ENCODE measurements around the gene VWF. TPM values are rescaled to one million over a fixed set of nuclear protein-coding genes. Genes with fewer than 3 reads are reported as not detected.

VWF gene
- total and polyA plus RNA-seq, 2 experiments from 2014 or later: 0.42 to 0.56 TPM

DNA sequence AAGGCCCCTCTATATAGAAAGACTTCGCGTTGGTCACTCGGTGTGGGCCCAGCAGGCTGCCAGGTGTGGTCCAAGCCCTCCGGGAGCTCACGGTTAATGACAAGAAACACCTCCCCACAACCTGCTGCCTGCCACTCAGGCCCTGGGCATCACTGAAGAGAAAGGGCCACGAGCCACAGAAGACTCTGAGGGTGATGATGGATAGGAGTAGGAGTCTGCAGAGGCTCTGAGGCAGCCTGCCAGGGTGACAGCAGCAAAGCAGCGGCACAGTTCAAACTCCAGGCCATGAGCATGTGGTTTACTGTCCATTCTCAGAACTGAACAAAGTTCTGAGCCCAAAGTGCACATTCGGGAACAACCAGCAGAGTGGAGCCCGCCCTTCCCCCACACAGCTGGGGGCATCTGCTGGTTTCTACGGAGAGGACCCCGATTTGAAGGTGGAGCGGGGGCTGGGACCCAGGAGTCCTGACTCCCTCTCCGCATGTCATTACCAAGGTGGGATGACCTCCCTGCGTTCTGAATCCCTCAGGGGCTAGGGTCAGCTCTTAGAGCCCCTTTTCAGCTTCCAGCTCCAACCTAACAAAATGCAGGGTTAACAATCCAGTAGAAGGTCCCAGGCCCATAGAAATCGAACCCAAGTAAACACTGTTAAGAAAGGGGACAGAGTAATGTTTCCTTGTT is 65.8 kb downstream of the VWF start:
- H3K27ac ChIP-seq (ENCODE audit: low read depth): no peak overlapping the region
- Mint-ChIP-seq H3K27me3 (ENCODE audit: insufficient read depth, low read depth, poor library complexity) (peaks cover 7% of the 10 kb centered on the region), H3K27ac (no peak overlapping the region), H3K4me3 (no peak overlapping the region; the same call in 2 of the 3 replicates), H3K9me3 (no peaks in the 10 kb centered on the region), H3K36me3 (ENCODE audit: low read depth) (no peaks in the 10 kb centered on the region), H3K4me1 (peaks cover 36% of the 10 kb centered on the region)
- peak overlapping the region; percentile 79 for H3K4me2 ChIP-seq
- H3K27me3 ChIP-seq (ENCODE audit: insufficient read depth): peaks cover 12% of the 10 kb centered on the region
- H3K9me2 ChIP-seq (ENCODE audit: insufficient read depth): no peaks in the 10 kb centered on the region
- no peak overlapping the region for H3K4me3 ChIP-seq
- no peak for DNase-seq (ENCODE audit: low spot score)
- no peaks in the 10 kb centered on the region for H3K36me3 ChIP-seq (ENCODE audit: insufficient read depth)
- no peaks in the 10 kb centered on the region for H3K79me2 ChIP-seq (replicated peaks; ENCODE audit: insufficient read depth)
- peaks cover 18% of the 10 kb centered on the region for H3K4me1 ChIP-seq (ENCODE audit: insufficient read depth)
- H2AFZ ChIP-seq: peak overlapping the region; percentile 97; the same call in 1 of the 2 replicates
- ATAC-seq: no peak
- peaks cover 13% of the 10 kb centered on the region for H3F3A ChIP-seq (replicated peaks; ENCODE audit: low read depth)
- TF ChIP-seq EZH2phosphoT487 (IDR thresholded peaks at IDR 0.05; ENCODE audit: unreplicated experiment): no peak
- TF ChIP-seq, protein P1, sequence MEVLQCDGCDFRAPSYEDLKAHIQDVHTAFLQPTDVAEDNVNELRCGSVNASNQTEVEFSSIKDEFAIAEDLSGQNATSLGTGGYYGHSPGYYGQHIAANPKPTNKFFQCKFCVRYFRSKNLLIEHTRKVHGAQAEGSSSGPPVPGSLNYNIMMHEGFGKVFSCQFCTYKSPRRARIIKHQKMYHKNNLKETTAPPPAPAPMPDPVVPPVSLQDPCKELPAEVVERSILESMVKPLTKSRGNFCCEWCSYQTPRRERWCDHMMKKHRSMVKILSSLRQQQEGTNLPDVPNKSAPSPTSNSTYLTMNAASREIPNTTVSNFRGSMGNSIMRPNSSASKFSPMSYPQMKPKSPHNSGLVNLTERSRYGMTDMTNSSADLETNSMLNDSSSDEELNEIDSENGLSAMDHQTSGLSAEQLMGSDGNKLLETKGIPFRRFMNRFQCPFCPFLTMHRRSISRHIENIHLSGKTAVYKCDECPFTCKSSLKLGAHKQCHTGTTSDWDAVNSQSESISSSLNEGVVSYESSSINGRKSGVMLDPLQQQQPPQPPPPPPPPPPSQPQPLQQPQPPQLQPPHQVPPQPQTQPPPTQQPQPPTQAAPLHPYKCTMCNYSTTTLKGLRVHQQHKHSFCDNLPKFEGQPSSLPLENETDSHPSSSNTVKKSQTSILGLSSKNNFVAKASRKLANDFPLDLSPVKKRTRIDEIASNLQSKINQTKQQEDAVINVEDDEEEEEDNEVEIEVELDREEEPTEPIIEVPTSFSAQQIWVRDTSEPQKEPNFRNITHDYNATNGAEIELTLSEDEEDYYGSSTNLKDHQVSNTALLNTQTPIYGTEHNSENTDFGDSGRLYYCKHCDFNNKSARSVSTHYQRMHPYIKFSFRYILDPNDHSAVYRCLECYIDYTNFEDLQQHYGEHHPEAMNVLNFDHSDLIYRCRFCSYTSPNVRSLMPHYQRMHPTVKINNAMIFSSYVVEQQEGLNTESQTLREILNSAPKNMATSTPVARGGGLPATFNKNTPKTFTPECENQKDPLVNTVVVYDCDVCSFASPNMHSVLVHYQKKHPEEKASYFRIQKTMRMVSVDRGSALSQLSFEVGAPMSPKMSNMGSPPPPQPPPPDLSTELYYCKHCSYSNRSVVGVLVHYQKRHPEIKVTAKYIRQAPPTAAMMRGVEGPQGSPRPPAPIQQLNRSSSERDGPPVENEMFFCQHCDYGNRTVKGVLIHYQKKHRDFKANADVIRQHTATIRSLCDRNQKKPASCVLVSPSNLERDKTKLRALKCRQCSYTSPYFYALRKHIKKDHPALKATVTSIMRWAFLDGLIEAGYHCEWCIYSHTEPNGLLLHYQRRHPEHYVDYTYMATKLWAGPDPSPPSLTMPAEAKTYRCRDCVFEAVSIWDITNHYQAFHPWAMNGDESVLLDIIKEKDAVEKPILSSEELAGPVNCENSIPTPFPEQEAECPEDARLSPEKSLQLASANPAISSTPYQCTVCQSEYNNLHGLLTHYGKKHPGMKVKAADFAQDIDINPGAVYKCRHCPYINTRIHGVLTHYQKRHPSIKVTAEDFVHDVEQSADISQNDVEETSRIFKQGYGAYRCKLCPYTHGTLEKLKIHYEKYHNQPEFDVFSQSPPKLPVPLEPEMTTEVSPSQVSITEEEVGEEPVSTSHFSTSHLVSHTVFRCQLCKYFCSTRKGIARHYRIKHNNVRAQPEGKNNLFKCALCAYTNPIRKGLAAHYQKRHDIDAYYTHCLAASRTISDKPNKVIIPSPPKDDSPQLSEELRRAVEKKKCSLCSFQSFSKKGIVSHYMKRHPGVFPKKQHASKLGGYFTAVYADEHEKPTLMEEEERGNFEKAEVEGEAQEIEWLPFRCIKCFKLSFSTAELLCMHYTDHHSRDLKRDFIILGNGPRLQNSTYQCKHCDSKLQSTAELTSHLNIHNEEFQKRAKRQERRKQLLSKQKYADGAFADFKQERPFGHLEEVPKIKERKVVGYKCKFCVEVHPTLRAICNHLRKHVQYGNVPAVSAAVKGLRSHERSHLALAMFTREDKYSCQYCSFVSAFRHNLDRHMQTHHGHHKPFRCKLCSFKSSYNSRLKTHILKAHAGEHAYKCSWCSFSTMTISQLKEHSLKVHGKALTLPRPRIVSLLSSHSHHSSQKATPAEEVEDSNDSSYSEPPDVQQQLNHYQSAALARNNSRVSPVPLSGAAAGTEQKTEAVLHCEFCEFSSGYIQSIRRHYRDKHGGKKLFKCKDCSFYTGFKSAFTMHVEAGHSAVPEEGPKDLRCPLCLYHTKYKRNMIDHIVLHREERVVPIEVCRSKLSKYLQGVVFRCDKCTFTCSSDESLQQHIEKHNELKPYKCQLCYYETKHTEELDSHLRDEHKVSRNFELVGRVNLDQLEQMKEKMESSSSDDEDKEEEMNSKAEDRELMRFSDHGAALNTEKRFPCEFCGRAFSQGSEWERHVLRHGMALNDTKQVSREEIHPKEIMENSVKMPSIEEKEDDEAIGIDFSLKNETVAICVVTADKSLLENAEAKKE (CRISPR knock-in tag; IDR thresholded peaks at IDR 0.05): no peak
- TF ChIP-seq CREB1 (CRISPR knock-in tag; IDR thresholded peaks at IDR 0.05; ENCODE audit: low read depth): no peak
- TF ChIP-seq, protein P2, sequence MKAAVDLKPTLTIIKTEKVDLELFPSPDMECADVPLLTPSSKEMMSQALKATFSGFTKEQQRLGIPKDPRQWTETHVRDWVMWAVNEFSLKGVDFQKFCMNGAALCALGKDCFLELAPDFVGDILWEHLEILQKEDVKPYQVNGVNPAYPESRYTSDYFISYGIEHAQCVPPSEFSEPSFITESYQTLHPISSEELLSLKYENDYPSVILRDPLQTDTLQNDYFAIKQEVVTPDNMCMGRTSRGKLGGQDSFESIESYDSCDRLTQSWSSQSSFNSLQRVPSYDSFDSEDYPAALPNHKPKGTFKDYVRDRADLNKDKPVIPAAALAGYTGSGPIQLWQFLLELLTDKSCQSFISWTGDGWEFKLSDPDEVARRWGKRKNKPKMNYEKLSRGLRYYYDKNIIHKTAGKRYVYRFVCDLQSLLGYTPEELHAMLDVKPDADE (IDR thresholded peaks at IDR 0.05): no peak
- no peak for TF ChIP-seq NANOG (IDR thresholded peaks at IDR 0.05; ENCODE audit: borderline replicate concordance)
- TF ChIP-seq STAT1 (IDR thresholded peaks at IDR 0.05; ENCODE audit: unreplicated experiment): no peak
- no peak for TF ChIP-seq ZNF331 (CRISPR knock-in tag; IDR thresholded peaks at IDR 0.05; ENCODE audit: low read depth)
- TF ChIP-seq ZNF114 (CRISPR knock-in tag; IDR thresholded peaks at IDR 0.05): no peak
- TF ChIP-seq POLR2AphosphoS5 (IDR thresholded peaks at IDR 0.05; ENCODE audit: low read depth): no peak
- TF ChIP-seq, protein P3, sequence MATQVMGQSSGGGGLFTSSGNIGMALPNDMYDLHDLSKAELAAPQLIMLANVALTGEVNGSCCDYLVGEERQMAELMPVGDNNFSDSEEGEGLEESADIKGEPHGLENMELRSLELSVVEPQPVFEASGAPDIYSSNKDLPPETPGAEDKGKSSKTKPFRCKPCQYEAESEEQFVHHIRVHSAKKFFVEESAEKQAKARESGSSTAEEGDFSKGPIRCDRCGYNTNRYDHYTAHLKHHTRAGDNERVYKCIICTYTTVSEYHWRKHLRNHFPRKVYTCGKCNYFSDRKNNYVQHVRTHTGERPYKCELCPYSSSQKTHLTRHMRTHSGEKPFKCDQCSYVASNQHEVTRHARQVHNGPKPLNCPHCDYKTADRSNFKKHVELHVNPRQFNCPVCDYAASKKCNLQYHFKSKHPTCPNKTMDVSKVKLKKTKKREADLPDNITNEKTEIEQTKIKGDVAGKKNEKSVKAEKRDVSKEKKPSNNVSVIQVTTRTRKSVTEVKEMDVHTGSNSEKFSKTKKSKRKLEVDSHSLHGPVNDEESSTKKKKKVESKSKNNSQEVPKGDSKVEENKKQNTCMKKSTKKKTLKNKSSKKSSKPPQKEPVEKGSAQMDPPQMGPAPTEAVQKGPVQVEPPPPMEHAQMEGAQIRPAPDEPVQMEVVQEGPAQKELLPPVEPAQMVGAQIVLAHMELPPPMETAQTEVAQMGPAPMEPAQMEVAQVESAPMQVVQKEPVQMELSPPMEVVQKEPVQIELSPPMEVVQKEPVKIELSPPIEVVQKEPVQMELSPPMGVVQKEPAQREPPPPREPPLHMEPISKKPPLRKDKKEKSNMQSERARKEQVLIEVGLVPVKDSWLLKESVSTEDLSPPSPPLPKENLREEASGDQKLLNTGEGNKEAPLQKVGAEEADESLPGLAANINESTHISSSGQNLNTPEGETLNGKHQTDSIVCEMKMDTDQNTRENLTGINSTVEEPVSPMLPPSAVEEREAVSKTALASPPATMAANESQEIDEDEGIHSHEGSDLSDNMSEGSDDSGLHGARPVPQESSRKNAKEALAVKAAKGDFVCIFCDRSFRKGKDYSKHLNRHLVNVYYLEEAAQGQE (IDR thresholded peaks at IDR 0.05; ENCODE audit: unreplicated experiment): no peak
- H4K20me1 ChIP-seq (replicated peaks; ENCODE audit: insufficient read depth): no peaks in the 10 kb centered on the region
